Measurements from ENCODE around the gene PDK2.

PDK2 gene

GRCh38 chr17:50080096-50080480 lies 15.1 kb upstream of the PDK2 start:
- DNase-seq, result no peak

- DNase-seq, result no peak
Measured at GRCh38 chr17:50080827-50081226, 14.3 kb upstream of the PDK2 start.

GRCh38 chr17:50081757-50082156 lies 13.4 kb upstream of the PDK2 start:
- DNase-seq, result no peak

GRCh38 chr17:50087246-50087911 lies 7.8 kb upstream of the PDK2 start:
- DNase-seq, result peak; percentile 42

- DNase-seq, result no peak
Measured at GRCh38 chr17:50087912-50088405, 7.2 kb upstream of the PDK2 start.

GRCh38 chr17:50088952-50089825 lies 6.0 kb upstream of the PDK2 start:
- no peak for DNase-seq

- no peak for DNase-seq
Measured at GRCh38 chr17:50090071-50090470, 5.1 kb upstream of the PDK2 start.

GRCh38 chr17:50090971-50091917 lies 3.9 kb upstream of the PDK2 start:
- DNase-seq, result no peak

- no peak for DNase-seq
Measured at GRCh38 chr17:50091918-50092285, 3.2 kb upstream of the PDK2 start.

- DNase-seq, result no peak
Measured at GRCh38 chr17:50093246-50093645, 1.9 kb upstream of the PDK2 start.

- no peak for DNase-seq
Measured at GRCh38 chr17:50093807-50094206, 1.3 kb upstream of the PDK2 start.

- DNase-seq, result peak; percentile 67
Measured at GRCh38 chr17:50094243-50094752, 853 bp upstream of the PDK2 start.

GRCh38 chr17:50095626-50096037 lies 481 bp downstream of the PDK2 start:
- DNase-seq, result no peak

- no peak for DNase-seq
Measured at GRCh38 chr17:50096092-50096491, 941 bp downstream of the PDK2 start.

GRCh38 chr17:50096758-50097157 lies 1.6 kb downstream of the PDK2 start:
- DNase-seq, result no peak

GRCh38 chr17:50097455-50097854 lies 2.3 kb downstream of the PDK2 start:
- DNase-seq, result no peak

- no peak for DNase-seq
Measured at GRCh38 chr17:50097926-50098325, 2.8 kb downstream of the PDK2 start.

- no peak for DNase-seq
Measured at GRCh38 chr17:50098583-50098982, 3.4 kb downstream of the PDK2 start.

GRCh38 chr17:50099003-50099402 lies 3.9 kb downstream of the PDK2 start:
- DNase-seq, result no peak

- no peak for DNase-seq
Measured at GRCh38 chr17:50100480-50100883, 5.3 kb downstream of the PDK2 start.

GRCh38 chr17:50100921-50101345 lies 5.8 kb downstream of the PDK2 start:
- peak; percentile 25 for DNase-seq

GRCh38 chr17:50101346-50102163 lies 6.4 kb downstream of the PDK2 start:
- peak; percentile 38 for DNase-seq

Data from NCI-H2171 (cell line).